SIG-M5 treated with dmso at 0.1 percent for 504 hours (cell line): Measurements from ENCODE around the gene MAPK14.

ENCODE experiments used
- DNase-seq: peaks from one replicate; lab custom pipeline; 2025; ENCODE audit not compliant: unreplicated experiment; lab: John Stamatoyannopoulos, UW

The MAPK14 gene

DNA sequence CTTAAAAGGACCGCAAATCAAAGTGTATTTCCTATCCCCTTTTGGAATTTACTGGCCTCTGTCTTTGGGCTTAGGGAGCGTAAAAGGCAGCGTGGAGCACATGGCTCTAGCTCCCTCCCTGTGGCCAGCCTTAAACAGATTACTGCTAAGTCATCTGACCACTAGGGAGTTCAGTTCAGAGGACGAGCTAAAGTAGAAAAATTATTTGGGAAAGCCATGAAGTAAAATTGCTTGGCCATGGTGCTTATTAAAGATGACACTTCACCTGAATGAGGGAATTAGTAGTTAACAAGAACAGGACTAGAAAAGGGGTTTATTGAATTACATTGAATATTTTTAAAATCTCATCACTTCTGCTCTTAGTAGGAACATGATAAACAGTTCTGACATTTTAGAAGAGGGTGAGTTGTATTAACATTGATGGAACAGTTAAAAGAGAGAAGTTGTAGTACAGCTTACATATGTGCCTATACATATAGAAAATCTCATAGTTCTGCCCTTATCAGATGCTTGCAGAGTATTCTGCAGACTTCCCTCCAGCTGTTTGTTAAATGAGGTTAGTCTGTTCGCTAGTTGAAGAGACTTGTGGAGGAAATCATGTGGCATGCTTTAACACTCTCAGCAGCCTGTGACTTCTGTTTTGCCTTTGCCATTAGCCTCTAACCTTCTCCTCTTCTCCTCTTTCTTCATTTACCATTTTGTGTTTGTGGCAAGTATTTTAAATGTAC, 71.5 kb downstream of the MAPK14 start:
- DNase-seq, result no peak

- no peak for DNase-seq
Observed at GRCh38 chr6:36099869-36100483, 72.4 kb downstream of the MAPK14 start.

- DNase-seq, result no peak
Observed at GRCh38 chr6:36101691-36102090, 74.1 kb downstream of the MAPK14 start.

DNA sequence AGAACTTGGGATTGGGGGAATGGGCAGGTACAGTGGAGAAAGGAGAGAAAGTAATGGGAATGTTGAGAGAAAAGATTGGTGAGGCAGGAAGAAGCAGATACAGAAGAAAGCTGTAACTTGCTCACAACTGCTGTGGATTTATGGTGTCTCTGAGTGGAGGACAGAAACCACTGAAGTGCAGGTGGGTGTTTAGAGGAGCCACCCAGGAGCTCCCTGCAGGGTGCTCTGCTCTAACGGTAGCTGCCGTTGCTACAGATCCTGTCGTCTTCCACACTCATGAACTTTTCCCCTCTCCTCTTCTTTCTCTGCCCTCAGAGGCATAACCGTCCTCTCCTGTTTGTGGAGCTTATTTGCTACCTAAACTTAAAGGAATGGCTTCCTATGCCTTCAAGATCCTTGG, 75.2 kb downstream of the MAPK14 start:
- DNase-seq, result no peak

DNA sequence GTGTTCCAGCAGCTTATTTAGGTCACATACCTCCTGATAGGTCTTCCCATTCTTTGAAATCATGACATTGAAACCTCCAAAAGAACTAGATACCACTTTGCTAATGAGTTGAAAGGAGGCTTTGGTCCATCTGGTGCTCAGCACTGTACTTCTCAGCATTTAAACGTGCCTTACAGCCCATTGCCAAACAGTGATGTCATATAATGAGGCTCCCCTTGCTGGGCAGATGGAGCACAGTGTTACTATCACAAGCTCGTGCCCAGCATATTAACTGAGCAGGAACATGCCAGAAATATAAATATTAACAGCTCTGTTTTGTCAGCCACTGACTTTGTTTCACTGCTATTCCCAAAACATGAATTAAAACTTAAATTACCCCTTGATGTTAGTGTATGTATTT, 77.2 kb downstream of the MAPK14 start:
- no peak for DNase-seq

DNA sequence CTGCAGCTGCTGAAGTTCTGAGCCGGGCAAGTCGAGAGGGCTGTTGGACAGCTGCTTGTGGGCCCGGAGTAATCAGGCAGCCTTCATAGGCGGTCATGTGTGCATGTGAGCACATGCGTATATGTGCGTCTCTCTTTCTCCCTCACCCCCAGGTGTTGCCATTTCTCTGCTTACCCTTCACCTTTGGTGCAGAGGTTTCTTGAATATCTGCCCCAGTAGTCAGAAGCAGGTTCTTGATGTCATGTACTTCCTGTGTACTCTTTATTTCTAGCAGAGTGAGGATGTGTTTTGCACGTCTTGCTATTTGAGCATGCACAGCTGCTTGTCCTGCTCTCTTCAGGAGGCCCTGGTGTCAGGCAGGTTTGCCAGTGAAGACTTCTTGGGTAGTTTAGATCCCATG, 81.5 kb downstream of the MAPK14 start:
- no peak for DNase-seq

GRCh38 chr6:36110050-36110449, 82.4 kb downstream of the MAPK14 start:
- DNase-seq, result no peak

- no peak for DNase-seq
Observed at GRCh38 chr6:36110863-36111262, 83.3 kb downstream of the MAPK14 start.

- DNase-seq, result no peak
Observed at GRCh38 chr6:36111526-36111925, 83.9 kb downstream of the MAPK14 start.

- DNase-seq, result no peak
Observed at GRCh38 chr6:36113049-36113448, 85.4 kb downstream of the MAPK14 start.

DNA sequence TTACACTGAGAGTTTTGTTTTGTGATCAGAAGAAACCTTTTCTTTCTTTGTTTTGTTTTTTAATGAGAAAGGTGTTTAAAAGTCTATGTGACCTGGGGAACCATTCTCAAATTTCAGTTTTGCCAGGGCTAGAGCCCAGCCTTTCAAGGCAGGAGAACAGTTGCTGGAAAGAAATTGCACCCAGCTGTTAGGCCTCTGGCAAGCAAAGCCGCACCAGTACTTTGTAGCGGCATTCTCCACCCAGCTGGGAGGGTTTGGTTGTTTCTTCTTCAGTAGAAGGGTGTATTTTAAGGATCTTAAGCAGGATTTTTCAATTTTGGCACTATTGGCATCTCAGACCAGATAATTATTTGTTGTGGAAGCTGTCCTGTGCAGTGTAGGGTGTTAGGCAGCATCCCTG, 86.1 kb downstream of the MAPK14 start:
- no peak for DNase-seq

DNA sequence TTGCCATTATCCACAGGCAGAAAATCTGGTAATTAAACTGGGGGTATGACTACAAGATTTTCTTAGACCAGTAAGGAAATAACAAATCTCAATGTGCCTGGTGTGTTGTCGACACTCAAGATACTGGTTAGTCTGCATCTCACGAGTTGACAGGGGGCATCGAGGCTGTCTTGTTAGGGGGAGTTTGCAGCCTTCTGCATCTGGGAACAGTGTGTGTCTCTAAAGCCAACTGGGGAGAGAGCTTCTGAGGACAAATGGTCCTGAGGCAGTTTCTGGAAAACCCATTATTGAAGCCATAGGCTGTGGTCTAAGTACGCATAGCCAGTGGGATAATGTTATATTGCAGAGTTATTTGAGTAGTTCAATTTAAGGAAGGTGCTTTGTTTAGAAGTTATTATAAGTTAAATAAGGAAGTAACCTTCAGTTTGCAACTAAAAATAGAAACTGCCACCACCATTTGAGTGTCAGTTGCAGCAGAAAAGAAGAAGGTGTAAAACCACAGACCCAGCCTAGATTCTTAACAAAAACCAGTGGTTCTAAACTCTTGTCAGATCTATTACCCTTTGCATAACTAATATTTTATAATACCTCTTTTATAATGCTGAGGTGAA, 87.3 kb downstream of the MAPK14 start:
- DNase-seq, result no peak

DNA sequence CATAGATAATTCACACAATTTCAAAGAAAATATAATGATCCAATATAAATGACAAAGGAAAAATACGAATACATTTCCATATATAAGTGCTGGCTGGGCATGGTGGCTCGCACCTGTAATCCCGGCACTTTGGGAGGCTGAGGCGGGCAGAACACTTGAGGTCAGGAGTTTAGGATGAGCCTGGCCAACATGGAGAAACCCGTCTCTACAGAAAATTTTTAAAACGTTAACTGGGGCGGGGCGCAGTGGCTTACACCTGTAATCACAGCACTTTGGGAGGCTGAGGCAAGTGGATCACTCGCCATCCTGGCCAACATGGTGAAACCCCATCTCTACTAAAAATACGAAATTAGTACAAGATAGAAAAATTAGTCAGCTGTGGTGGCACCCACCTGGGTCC, 87.8 kb downstream of the MAPK14 start:
- no peak for DNase-seq

DNA sequence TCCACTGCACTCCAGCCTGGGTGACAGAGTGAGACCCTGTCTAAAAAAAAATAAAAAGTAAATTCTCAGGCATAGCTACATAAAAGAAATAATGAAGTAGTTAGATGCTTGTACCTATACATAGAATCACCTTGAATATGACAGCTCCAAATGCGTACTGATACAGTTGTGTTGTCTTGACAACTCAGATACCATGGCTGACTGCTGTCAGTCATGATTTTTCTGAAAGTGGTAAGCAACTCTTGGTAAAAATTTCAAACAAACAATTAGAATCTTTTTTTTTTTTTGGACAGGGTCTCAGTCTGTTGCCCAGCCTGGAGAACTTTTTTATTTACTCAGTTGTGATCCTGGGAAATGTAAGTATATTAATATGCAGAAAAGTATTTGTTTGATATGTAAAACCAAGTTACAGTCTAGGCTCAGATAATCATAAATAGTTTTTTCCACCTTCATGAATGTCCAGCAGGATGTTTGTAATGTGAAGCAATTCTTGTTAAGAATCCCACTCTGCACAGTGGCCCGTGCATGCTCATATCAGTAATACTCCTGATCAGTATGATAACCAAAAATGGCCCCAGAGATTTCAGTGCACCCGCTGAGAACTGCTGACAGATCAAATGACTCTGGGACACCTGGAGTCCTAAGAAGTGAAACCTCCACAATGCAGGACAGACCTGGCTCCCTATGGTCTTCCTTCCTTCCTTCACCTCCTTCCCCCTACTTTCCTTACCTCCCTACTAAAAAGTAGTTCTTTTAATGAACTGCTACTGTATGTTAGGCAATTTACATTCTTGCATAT, 88.7 kb downstream of the MAPK14 start:
- DNase-seq, result no peak

GRCh38 chr6:36116943-36117342, 89.3 kb downstream of the MAPK14 start:
- DNase-seq, result no peak

DNA sequence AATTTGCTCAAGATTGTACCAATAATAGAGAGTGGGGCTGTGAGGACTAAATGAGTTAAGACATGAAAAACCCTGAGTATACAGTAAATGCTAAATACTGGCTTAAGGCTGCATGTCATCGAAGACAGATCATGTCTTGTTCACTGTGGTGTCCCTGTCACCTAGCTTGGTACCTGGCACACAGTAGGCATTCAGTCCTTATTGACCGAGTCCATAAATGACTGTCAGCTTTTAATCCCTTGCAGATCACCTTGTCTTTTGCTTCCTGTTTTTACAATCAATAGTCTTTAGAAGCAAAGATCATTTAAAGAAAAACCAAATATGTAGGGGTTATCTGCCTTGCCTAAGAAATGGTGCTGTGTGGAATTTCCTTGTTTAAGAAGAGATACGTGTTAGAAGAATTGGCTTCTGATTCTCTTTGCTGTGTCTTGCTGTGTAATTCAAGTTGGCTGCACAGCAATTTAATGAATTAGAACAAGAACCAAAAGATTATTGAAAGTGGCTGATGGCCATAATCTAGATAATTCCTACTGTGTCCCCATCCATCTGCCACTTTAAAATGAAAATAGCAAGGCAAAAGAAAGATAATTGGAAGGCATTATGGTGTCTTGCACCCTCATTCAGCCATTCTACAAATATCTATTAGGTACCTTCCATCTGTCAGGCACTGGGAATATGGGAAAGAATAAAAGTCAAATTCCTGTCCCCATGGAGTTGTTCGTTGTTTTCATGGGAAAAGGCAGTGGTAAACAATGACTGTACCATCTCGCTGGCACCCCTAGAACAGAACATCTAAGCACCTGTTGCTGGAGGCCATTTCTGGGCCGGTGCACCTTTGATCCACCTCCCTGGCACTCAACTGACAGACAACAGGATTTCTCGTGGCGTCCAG, 90.3 kb downstream of the MAPK14 start:
- no peak for DNase-seq

GRCh38 chr6:36118550-36119107, 91.0 kb downstream of the MAPK14 start:
- DNase-seq, result peak; percentile 42

- DNase-seq, result no peak
Observed at GRCh38 chr6:36119209-36119608, 91.6 kb downstream of the MAPK14 start.

- DNase-seq, result no peak
Observed at GRCh38 chr6:36120018-36120417, 92.4 kb downstream of the MAPK14 start.

GRCh38 chr6:36120539-36120938, 92.9 kb downstream of the MAPK14 start:
- peak; percentile 42 for DNase-seq
